HG02623 (cell line): ENCODE measurements around the gene CCDC124.

Source experiments
- ATAC-seq: cut with Tn5 transposase; IDR thresholded peaks from one replicate; pipeline ENCODE4 v1.9.1; 2021; ENCODE audit warnings: moderate library complexity; ENCODE audit not compliant: unreplicated experiment

Gene CCDC124

DNA sequence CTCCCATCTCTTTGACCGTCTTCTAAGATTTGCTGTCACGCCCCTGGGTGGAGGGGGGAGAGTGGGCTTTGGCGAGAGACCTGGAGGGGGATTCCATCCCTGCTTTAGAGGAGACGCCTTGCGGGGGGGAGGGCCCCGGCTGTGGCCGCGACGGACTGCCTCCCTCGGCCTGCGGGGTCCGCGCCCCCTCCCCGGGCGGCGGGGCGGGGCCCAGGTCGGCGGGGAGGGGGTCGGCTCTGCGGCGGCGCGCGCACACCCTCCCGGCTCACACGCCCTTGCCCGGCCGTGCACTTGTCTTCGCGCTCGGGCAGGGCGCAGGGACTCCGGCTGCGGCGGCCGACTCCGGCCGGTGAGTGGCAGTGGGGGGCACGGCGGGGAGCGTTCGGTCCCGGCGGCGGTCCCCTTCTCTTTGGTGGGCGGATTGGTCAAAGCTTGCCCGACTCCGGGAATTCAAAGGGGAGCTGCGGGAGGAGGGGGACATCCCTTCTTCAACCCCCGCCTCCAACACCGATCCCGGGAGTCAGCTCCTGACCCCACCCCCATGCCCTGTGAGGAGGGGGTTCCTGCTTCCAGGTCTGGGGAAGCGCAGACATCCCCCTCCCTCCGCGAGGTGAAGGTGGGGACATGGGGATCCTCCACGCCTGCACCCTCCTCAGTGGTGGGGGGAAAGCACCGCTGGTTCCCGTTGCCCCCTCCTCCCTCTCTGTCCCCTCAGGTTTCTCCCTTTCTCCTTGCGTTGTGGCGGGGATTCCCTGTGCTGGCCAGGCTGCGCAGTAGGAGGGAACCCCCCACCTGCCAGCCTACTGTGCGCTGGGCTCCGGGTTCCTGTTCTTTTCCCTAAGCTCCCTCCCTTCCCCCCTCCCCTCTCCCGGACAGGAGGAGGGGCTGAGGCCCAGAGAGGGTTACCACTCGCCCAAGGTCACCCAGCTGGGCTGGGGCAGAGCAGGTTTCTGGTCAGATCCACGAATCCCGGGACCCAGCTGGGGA is 19.5 kb downstream of the CCDC124 start:
- ATAC-seq = no peak

DNA sequence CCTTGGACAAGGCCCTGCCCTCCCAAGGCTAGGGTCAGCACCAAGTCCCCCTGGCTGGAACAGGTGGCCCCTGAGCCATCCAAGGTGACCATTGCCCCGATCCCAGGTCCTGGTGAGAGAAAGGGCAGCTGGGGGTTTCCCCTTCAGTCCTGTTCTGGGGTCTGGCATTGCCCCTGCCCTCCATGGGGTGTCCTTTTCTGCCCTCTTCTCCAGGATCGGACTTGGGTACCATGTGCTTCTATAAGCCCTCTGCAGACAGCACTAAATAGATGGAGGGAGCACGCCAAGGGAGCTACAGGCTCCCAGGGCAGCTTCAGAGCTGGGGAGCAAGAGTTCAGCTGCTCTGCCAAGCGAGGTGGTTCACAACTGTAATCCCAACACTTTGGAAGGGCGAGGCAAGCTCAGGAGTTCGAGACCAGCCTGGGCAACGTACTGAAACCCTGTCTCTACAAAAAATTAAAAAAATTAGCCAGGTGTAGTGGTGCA is 20.5 kb downstream of the CCDC124 start:
- no peak for ATAC-seq

DNA sequence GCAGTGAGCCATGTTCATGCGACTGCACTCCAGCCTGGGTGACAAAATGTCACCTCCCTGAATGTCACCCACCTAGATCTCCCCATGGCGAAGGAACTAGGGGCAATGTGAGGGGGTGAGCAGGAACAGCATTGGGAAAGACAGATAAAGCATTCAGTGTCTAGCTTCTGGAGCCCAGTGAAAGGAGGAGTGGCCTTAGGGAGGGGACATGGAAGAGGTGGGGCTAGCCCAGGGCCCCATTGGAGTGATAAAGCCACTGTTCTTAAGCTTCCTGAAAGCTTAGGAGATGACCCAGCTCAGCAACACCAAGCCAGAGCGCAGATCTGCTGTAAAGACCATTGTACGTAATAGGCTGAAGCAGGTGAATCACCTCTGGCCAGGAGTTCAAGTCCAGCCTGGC is 21.1 kb downstream of the CCDC124 start:
- ATAC-seq = no peak

DNA sequence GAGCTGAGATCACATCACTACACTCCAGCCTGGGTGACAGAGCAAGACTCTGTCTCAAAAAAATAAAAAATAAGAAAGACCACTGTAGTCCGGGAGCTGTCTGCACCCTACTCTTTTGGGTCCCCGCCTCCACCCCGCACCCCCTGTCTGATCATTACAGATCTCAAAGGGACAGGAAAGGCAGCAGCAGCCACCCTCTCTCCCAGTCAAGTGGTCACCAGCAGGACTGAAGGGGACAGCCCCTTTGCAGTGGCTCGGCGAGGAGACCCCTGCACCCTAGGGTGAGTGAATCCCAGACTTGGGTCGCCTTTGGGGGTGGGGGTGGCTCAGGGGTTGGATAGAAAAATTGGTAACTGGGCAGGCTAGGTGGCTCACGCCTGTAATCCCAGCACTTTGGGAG is 21.6 kb downstream of the CCDC124 start:
- no peak for ATAC-seq

DNA sequence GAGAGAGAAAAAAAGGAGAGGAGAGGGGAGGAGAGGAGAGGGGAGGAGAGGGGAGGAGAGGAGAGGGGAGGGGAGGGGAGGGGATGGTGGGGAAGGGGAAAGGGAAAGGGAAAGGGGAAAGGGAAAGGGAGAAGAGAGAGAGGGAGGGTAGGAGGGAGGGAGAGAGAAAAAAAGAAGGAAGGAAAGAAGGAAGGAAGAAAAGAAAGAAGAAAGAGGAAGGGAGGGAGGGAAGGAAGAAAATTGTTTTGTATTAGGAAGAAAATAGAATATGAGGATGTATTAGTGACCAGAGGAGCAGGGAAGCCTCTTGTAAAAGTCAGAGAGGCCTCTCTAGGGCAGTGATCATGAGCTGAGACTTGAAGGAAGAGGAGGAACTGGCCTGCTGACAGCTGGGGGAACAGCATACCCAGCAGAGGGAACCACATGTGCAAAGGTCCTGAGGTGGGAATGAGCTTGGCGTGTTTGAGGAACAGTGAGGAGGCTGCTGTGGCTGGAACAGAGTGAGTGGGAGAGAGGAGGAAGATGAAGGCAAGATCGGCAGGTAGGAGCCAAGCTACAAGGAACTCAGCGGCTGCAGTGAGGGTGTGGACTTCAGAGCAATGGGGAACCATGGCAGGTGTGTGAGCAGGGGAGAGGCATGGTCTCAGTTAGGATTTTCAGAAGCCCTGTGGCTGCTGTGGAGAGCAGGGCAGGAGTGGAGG is 24.5 kb downstream of the CCDC124 start:
- ATAC-seq = no peak

DNA sequence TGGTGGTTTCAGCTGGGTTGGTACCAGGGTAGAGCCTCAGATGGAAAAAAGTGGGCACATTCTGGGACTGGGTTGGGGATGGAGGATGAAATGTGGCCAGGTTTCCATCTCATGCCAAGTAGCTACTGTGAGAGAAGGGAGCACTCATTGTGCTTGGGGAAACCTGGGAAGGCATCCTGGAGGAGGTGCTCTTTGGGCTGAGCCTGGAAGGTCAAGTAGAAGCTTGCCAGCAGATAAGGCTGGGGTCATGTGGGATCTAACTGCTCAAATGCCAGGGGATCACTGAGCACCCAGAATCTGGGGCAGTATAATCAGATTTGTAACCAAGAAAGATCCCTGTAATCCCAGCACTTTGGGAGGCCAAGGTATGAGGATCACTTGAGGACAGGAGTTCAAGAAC is 25.1 kb downstream of the CCDC124 start:
- no peak for ATAC-seq

DNA sequence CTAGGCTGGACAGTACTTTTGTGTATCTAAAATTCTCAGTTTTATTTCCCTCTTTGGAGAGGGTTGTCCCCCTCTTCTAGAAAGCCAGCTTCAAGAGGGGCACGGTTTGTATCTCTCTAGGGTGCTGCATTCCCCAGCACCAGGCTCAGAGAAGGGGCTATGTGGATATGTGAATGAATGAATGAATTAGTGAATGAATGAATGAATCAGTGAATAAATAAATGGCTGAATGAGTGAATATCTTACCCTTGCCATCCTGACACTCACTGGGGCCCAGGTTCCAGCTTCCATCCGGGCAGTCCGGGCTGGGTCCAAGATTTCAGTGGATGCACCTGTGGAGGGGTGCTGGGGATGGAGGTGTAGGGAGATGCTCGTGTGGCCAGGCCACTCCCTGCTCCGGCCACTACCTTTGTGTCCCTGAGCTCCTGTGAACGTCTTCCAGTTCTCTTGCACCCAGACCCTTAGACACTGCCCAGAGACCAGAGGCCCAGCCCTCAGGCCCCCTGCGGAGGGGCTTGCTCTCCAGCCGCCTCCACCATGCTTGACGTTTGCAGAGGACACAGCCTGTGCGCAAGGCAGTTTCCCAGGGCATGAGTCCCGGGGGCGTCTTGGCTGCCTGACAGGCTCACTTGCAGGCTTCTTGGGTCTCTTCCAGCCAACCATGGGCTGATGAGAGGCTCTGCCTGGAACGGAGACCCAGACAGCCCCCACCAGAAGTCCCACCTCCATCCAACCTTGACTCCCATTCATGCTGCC is 31.3 kb downstream of the CCDC124 start:
- ATAC-seq = no peak

DNA sequence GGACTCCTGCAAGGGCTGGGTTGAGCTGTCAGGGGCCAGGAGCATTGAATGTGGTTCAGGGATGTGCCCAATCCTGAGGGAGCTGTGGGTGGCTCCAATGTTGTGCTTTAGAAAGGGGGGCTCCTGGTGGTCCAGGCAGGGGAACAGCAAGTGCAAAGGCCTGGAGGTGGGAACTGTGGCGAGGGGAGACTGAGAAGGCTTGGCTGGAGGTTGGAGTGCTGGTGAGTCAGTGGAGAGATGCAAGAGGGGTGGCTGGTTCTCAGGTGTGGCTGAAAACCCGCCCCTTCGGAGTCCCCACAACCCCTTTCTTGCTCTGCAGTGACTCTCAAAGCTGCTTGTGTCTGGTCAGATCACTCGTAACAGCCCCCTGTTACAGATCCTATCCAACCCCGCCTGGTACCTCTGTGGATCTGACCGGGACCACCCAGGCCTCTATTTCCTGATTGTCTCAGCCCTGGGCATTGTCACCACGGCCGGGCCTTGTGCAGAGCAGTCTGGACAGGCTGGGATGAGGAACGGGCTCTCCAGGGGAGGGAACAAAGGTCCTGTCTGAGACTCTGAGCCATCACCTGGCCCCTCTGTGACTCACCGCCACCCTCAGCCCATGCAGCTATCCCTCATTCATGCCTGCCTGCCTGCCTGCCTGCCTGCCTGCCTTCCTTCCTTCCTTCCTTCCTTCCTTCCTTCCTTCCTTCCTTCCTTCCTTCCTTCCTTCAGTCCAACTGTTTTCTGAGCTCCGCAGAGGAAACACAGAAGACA is 32.7 kb downstream of the CCDC124 start:
- ATAC-seq = no peak

DNA sequence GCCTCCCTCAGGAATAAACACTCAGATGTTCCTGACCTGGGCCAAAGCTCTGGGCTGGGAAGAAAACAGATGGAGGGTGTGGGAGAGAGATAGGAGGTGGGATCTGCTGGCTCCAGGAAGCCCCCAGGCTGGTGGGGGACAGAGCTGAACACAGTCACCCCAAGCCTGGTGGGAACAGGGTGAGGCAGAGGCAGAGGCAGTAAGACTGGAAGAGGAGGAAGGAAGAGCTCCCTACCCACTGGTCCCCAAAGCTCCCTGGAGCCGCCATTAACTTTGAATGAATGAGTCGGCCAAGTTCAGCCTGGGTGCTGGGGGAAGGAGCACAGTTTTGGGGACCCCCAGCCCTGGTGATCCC is 33.3 kb downstream of the CCDC124 start:
- no peak for ATAC-seq

DNA sequence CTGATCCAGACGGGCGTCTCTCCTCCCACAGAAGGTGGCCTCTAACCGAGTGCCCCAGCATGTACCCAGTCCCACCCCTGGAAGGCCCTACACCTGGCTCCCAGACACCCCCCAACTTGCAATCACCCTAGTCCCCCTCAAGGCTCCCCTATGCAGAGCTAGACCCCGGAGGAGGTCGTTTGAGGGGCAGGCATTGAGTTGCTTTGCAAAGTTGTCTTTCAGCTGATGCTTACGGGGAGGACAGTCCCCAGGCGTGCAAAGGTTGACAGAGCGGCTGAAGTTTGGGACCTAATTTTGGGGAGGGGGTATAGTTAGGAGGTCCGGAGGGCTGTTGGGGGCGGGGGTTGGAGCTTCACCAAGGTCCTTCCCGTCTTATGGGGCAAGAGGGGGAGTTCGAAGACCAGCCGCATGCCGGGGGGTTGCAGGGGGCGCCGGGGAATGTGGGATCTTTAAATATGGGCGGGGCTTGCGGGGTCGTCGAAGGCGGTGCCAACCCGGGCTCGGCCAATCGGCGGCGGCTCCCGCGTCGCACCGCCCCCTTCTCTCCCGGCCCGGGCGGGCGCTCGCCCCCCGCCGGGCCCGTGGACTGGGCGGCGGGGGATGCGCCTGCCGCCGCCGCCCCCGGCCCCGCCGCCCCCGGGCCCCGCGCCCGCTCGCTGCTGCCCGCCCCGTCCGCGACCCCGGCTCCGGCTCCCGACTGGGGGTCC is 33.9 kb downstream of the CCDC124 start, which contains the start of gene KCNN1:
Gene KCNN1, plus strand, starts transcription at position 558 of the 707 bp plus-strand sequence. CDS start 6,782 bp downstream, outside the sequence.
- no peak for ATAC-seq

DNA sequence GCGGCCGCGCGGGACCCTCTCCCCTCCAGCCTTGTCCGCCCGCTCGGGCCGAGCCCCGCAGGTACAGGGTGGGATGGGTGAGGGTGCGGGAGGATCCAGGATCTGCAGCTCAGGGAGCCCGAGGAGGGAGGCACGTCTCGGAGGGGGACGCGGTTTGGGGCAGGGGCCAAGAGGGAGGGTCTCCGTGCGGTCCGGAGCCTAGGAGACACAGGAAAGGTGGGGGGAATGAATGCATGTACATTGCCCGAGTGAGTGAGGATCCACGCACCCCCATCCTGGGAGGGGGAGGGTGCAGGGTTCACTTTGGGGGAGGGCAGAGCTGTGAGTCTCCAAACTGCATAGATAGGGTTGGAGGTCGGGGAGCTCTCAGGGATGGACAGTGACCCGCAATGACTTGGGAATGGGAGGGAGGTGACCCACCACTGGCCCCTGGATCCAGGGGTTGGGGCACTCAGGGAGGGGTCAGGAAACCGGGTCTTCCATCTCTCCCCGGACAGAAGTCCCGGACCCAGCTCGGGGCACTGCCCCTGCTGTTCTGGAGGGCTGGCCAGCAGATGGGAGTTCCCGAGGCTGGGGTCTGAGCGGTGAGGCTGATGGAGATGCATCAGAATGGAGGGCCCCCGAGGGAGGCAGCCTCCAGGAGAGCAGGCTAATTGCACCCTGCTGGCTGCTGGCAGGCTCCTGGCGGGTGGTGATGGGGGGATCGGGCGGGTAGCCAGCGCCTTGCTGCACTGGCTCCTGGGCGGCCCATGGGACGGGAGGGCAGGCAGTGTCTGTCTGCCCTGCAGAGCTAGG is 34.6 kb downstream of the CCDC124 start:
- ATAC-seq = no peak

DNA sequence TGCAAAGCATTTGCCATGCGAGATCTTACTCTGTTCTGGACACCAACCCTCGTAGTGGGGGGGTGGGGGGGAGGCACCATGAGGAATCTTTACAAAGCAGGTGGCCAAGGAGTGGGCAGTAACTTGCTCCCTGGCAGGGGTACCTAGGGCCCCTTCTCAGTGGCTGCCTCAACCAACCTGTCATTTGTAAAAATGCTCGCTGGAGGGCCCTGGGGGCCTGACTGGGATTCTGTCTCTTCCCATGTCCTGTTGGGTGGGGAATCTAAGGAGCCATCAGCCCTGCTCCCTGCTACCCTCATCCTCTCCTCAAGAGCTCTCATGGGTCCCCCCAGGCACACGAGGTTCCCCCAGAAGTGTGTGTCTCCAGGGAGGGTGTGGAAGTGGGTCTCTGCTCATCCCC is 35.5 kb downstream of the CCDC124 start:
- ATAC-seq = no peak

DNA sequence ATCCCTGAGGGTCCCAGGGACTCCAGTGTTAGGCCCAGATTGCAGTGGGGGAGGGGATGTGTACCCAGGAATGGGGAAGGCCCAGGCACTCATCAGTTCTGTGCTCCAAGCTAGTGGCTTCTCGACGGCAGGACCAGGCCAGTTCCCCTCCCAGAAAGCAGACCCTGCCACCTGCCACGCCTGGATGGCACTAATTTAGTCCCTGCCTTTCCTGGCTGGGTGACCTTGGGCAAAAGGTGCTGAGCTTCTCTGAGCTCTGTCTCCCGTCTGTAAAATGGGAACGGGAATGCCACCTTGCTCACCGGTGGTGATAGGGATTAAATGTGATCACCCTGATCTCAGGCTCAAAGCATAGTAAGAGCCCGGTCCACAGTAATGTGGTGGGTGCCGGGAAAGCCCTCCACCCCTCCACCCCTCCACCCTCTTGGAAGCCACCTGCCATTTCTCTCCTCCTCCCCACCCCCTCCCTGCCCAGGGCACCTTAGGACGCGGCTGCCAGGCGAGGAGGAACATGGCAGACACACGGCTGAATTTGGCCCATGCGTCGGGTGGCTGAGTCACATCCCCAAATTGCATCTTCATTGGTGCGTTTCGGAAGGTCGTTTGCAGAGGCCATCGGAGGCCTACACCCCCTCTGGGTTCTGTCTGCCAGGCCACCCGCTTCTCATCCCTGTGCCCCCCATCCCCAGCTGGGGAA is 36.4 kb downstream of the CCDC124 start:
- no peak for ATAC-seq

DNA sequence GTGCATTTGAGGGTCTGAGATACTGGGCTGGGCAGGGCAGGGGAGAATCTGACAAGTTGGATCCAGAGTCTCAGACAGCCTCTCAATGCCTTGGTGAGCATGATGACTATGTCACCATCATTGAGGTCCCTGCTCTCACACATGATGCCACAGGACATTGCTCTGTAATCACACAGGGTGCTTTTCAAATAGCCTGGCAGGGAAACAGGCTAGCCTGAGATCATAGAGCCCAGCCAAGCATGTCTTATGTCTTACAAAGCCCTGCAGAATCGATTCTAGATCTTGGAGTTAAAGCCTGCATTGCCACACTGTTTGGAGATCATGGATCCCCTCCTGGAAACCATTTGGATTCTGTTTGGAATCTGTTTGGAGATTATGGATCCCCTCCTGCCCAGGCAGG is 39.4 kb downstream of the CCDC124 start:
- ATAC-seq = no peak

DNA sequence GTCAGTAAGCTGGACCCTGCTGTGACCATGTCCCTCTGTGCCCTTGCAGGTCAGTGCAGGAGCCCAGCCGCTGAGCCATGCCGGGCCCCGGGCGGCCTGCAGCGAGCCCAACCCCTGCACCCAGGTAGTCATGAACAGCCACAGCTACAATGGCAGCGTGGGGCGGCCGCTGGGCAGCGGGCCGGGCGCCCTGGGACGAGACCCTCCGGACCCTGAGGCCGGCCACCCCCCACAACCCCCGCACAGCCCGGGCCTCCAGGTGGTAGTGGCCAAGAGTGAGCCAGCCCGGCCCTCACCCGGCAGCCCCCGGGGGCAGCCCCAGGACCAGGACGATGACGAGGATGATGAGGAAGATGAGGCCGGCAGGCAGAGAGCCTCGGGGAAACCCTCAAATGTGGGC is 40.9 kb downstream of the CCDC124 start:
- no peak for ATAC-seq

DNA sequence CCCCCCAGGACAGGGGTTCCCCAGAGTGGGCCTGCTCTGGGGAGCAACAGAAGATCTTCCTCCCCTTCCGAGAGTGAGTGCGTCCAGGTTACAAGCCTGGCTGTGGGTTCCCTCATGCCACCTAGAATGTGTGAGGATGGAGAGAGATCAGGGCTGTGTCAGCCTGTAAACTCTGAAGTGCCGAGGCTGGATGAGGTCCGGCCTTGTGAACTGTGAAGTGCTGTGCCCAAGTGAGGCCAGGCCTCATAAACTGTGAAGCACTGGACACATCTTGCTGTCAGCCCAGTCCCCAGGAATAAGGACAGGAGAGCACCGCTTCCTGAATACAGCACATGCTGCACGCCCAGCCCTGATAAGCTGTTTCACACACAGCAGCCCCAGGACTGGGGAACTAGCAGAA is 41.7 kb downstream of the CCDC124 start:
- no peak for ATAC-seq

DNA sequence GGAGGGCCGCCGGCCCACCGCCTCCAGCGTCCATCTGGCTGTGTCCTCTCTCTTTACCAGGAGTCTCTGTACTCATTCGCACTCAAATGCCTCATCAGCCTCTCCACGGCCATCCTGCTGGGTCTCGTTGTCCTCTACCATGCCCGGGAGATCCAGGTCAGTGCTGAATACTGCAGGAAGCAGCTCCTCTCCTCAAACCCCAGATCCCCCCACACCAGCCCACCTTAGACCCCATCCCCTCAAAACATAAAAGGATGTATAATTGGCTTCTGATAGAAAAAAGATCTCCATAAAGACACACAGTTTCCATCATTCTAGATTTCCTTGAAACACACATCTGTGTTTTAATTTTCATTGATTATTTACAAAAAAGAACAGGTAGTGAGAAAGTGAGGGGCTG is 42.2 kb downstream of the CCDC124 start:
- no peak for ATAC-seq

DNA sequence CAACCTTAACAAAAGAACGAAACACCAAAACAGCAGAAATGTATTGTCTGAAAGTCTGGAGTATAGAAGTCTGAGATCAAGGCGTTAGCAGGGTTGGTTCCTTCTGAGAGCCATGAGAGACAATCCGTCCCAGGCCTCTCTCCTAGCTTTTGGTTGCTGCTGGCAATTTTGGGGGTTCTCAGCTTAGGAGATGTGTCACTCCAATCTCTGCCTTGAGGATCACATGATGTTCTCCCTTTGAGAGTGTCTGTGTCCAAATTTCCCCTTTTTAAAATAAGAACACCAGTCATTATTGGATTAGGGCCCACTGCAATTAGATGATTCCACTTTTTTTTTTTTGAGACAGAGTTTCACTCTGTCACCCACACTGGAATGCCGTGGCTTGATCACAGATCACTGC is 44.2 kb downstream of the CCDC124 start:
- no peak for ATAC-seq

DNA sequence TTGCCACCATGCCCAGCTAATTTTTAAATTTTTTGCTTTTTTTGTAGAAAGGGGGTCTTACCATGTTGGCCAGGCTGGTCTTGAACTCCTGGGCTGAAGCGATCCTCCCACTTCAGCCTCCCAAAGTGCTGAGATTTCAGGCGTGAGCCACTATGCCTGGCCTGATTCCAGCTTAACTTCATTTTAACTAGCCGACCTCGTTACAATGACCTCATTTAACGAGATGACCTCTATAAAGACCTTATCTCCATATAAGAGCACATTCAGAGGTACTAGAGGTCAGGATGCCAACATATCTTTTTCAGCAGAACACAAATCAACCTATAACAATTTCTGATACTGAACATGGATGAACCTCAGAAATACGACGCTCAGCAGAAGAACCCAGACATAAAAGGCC is 44.7 kb downstream of the CCDC124 start:
- no peak for ATAC-seq
